NCI-H524 treated with DMSO at 0.1 percent for 48 hours (cell line): ENCODE results near the gene CCL5.

Experiments used
- DNase-seq: peaks from one replicate; lab custom pipeline; 2025; lab: John Stamatoyannopoulos, UW

CCL5 gene

DNA sequence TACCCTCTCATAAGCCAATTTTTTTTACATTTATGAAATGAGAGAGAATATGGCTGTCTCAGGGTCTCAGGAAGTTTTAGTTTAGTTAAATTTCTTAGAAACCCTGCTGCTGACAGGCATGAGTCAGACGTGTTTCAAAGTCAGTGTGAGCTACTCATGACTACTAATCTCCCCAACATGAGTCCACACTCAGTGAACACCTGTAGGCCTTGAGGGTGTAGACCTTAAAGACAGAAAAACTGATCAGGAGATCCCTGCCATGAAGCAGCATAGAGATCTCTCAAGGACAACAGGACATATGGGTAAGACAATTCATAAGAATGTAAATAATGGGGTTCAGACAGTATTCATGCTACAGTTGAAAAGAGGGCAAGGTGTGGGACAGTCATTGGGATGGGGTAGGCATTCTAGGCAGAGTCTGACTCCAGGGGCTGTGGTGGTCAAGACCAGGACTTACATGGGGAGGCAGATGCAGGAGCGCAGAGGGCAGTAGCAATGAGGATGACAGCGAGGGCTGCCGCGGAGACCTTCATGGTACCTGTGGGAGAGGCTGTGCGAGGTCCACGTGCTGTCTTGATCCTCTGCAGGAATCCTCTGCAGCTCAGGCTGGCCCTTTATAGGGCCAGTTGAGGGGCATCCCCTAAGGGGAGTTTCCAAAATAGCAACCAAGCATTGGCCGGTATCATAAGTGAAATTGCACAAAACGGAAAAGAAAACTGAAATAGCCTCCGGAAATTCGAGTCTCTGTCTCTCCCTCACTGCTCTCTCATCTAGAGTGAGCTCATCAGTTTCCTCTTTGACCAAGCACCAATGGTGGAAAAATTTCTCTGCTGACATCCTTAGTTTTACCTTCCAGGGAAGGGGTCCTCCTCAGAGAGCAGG, at the start of gene CCL5:
Gene CCL5 (minus strand): TSS at position 588 of the 882 bp plus-strand sequence.
- no peak for DNase-seq

GRCh38 chr17:35927714-35928113, 47.6 kb upstream of the CCL5 start:
- no peak for DNase-seq

DNA sequence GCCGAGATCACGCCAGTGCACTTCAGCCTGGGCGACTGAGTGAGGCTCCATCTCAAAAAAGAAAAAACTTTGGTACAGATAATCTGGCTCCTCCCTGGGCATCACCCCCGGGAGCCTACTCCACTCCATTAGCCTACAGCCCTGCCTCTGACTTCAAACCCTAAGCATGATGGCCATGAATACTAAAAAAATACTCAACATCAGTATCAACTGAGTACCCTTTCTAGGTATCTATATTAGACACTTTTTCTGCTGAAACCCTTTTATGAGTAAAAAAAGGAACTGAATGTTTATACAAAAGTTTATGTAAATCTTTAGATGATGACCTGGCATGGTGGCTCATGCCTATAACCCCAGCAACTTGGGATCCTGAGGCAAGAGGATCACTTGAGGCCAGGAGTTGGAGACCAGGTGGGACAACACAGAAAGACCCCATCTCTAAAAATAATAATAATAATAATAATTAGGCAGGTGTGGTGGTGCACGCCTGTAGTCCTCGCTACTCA, 43.5 kb upstream of the CCL5 start:
- DNase-seq: no peak

DNA sequence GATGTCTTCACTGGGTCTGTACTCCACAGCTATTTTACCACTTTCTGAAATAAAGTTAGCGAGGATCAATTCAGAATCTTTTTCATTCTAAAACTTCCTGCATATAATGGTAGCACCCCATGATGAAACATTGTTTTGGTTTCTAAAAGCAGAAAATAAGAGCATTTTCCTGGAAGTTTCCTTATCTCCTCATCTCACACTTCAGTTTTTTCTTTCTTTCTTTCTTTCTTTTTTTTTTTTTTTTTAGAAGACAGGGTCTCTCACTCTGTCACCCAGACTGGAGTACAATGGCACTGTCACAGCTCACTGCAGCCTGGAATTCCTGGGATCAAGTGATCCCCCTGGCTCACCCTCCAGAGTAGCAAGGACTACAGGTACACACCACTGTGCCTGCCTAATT, 40.1 kb upstream of the CCL5 start:
- DNase-seq: no peak

- no peak for DNase-seq
Observed at GRCh38 chr17:35918665-35919064, 38.5 kb upstream of the CCL5 start.

DNA sequence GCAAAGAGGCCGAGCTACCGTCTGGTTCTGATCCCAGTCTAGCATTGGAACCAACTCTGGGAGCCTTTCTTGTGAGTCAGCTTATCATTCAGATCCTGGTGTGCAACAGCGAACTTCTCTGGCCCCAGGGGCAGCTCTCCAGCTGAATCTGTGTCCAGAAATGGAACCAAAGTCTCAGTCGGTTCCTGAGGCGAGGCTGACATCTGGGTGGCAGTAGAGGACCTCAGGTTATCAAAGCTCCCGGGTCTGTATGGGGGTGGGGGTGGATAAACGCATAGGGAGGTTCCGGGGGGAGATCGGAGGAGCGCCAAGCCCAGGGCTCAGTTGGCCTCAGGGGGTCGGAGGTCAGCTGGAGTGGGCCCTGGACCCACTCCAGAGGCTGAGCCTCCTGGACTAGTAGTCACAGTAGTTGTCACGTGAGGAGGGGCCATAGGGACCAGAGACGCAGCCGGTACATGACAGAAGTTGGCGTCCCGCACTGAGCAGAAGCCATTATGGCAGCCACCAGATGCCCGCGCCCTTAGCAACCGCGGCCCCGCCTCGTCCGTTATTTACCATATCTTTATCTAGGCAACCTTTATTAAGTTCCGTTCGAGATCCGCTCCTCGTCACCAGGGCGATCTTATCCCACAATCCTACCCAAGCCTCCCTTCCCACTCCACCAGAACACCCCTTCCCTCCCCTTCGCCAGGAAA, 37.5 kb upstream of the CCL5 start:
- no peak for DNase-seq

DNA sequence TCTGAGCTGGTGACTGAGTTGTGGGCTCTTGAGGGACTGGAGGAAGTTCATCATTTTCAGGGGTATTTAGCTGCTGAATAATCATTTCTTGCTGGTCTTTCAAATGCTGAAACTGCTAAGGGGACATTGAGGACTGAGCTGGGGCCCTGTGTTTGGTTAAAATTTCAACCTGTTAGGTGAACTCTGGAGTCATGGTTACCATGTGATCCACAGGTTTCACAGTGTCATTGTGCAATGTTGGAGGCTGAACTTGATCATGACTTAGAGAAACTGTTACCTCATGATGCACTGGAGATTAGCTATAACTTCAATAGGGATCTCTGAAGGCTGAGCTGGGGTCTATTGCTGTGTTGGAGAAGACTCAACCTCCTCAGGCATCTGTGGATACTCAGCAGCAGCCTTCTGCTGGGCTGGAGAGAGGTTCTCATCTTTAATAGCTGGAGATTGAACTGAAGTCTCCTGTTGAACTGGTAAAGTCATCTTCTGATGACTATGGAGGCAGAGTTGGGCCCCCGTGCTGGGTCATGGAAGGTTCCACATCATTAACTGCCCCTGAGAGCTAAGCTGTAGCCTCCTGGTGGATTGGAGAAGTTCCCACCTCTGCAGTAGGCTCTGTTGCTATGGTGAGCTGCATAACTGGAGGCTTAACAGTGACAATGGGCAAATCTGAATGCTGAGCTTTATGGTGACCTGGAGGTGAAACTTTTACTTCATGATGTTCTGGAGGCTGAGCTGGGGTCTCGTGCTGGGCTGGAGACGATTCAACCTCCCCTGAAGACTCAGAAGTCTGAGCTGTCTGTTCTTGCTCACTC, 35.2 kb upstream of the CCL5 start:
- DNase-seq: no peak

- DNase-seq: no peak
Observed at GRCh38 chr17:35914354-35914753, 34.2 kb upstream of the CCL5 start.

GRCh38 chr17:35913609-35914008, 33.4 kb upstream of the CCL5 start:
- DNase-seq: no peak

DNA sequence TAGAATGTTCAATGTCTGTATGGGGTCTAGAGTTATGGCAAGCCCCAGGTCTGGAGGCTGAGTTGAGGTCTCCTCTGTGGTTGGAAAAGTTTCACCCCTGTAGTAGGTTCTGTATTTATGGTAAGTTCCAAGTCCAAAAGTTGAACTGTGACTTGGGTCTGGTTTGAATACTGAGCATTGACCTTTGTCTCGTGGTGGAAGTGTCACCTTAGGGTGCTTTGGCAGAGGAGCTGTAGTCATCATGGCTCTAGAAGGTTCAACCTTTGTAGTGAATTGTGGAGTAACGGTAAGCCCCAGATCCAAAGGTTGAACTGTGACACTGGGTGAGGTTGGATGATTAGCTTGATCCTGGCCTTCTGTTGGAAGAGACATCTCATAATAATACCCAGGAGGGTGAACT, 32.8 kb upstream of the CCL5 start:
- no peak for DNase-seq

DNA sequence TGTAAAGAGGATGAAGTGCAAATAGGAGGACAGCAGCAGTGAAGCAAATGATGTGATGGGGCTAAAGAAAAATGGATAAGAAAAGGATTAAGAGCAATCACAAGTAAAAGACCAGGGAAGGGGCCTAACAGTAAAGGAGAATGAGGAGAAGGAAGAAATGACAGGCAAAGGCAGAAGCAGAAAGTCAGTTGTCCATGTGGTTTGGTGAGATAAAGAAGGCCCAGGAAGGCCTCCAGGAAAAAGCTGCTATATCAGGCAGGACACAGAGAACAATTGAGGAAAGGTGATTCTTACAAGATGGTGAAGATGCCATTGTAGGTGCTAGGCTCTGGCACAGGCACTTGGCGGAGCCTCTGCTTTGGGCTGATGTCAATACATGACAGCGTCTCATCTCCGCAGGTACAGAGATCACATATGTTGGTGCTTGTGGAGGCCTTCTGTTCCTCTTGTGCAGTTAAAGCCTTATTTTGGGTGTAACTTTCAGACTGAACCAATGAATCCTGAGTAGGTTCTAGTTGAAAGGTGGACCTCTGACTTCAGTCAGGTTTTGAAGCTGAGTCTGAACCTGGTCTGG, 32.3 kb upstream of the CCL5 start:
- no peak for DNase-seq

DNA sequence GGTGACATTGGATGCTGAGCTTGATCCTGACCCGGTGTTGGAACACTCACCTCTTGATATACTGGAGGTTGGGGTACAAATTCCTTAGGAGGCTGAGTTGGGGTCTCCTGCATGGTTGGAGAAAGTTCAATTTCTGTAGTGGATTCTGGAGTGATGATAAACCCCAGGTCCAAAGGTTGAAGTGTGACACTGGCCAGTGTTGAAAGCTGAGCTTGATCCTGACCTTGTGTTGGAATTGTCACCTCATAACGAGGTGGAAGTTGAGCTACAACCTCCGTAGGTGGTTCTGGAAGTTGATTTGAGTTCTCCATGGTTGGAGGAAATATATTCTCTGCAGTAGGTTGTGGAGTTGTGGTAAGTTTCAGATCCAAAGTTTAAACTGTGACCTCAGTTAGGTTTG, 29.2 kb upstream of the CCL5 start:
- no peak for DNase-seq

DNA sequence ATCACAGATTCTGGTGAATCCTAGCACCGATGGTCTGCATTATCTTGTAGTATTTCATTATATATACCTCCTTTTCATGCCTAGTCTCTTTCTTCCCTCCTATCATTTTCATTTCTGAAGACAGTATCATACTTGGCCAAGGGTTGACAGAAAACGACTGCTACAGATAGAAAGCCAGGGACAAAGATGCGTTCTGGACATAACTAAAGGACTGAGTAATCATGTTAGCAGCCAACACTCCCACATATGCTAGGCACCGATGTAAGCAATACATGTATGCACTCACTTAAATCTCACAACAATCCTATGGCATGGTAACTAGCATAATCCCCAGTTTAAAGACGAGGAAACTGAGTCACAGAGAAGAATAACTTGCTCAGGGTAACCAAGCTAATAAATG, 27.5 kb upstream of the CCL5 start:
- no peak for DNase-seq

GRCh38 chr17:35906926-35907637, 26.9 kb upstream of the CCL5 start:
- no peak for DNase-seq

GRCh38 chr17:35906191-35906925, 26.2 kb upstream of the CCL5 start:
- DNase-seq: no peak

GRCh38 chr17:35903451-35903850, 23.3 kb upstream of the CCL5 start:
- DNase-seq: no peak

DNA sequence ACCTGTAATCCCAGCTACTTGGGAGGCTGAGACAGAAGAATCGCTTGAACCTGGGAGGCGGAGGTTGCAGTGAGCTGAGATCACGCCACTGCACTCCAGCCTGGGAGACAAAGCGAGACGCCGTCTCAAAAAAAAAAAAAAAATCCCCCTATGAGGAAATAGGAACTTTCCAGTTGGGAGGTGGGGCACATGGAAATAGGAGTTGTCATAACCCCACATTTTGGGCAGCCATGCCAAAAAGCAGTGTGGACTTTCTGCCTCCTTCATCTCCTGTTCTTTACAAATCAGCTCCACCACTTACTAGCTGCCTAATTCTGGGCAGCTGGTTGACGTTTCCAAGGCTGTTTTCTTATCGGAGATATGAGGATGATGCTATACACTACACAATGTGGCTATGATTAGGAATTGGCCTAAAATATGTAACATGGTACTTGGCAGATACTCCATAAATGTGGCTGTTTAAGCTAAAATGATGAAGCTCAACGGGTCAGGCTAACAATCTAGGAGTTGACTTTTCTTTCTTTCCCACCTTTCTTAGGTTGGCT, 21.5 kb upstream of the CCL5 start:
- DNase-seq: no peak

GRCh38 chr17:35900708-35901480, 20.7 kb upstream of the CCL5 start:
- DNase-seq: no peak

DNA sequence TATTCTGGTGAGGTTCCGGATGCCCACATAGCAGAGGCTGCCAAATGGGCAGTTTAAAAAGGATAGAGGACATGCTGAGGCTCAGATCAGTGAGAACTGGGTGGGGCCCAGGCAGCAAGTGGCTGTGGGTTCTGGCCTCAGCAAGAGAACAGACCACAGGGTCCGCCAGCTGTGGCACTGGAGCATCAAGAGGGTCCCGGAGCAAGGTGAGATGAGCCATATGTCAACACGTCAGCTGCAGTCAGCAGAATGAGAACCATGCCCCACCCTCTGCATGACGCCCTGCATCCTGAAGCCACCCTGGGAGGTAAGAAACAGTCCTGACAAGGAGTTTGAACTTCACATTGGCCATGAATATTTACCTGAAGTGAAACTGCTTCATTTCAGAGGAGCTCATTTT, 20.1 kb upstream of the CCL5 start:
- no peak for DNase-seq
